DMS53 treated with DMSO at 0.1 percent for 48 hours (cell line): Measurements from ENCODE around the gene UBR2.
"Not testable (repeated sequence)": the region's sequence is repeated elsewhere in the genome, so short reads cannot be mapped to it uniquely, and the experiment has no call there.

Experiments used
- DNase-seq: peaks from one replicate; lab custom pipeline; 2025; ENCODE audit not compliant: unreplicated experiment; lab: John Stamatoyannopoulos, UW

UBR2 gene

DNA sequence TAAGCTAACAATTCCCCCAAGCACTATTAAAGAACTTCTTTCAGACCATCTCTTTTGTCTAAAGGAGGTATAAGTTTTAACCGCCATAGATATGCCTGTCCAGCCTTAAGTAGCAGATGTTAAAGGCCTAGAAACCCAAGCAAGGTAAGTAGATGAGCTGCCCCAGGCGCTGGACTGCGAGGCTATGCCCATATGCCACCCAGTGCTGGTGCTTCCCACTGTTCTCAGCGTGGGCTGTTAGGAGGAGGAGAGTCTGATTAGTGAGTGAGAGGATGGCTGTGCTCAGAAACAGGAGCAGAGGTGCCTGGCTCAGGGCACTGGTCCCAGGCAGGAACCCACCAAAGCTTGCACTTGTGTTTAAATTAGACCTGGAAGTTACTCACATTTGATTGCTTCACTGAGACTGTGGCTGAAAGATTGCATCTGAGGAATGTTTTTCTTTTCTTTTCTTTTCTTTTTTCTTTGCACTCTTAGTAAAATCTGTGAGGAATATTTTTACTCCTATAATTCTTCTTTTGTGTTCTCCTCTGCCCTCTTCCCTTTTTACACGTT lies 126.4 kb downstream of the UBR2 start:
- no peak for DNase-seq

DNA sequence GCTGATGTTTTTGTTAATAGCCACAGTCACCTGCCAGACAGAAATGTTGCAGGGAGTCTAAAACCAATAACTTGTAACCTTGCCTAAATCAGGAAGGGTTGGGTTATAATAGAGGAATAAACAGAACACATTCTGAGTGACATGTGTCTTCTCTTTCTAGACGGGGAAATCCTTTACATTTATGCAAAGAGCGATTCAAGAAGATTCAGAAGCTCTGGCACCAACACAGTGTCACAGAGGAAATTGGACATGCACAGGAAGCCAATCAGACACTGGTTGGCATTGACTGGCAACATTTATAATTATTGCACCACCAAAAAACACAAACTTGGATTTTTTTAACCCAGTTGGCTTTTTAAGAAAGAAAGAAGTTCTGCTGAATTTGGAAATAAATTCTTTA lies 127.0 kb downstream of the UBR2 start:
- DNase-seq: no peak

DNA sequence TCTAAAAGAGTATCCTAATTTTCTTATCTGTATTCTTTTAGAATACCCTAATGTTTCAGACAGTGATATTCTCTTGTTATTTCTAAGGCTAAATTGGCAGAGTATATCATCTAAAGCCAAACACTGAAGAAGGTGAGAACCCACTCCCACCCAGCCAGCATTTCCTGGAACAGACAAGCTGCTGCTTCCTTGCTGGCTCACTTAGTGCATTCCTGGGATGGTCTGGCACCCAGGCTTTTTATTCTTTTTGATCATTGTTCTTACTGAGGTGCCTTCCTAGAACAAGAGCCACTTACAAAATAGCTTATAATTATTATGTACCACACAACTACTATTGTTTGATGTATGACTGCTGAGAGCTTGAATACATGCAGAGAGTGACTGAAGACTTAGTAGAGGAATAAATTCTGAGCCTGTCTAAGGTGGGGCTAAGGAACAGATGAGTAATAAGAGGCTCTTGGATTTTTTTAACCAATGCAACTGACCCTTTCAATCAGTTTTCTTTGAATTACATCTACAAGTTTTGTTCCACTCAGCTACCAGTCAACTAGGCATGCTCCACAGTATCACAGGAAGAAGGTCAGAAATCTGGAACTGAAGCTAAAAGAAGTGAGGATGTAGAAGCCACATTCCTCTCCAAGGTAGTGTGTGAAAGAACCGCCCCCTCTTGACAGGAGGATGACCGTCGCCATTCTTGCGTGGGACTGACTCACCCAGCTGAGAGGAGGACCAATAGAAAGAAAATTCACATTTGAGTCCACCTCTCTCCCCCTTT lies 128.5 kb downstream of the UBR2 start:
- peak; percentile 48 for DNase-seq

DNA sequence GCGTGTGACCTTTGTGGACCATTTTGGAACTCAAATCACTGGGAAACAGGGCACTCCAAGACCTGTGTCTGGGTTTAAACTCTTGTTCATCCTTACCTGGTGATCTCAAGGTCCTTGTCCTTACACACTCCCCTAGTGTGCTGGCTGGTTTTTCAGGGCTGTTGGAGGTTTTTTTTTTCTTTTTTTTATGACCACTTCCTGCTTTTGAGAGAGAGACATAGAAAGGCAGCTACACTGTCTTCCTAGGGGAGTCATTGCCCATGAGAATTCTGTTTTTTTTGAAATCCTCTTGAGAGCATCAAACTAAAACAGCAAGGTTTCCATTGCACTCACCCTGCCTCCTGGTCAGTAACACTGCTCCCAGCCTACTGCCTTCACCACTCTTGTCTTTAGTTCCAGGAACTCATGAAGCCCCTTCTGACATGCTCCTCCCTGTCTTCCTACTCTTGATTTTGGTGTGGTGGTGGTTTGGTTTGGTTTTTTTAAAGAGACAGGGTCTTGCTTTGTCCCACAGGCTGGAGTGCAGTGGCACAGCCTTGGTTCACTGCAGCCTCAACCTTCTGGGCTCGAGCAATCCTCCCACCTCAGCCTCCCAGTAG lies 130.0 kb downstream of the UBR2 start:
- no peak for DNase-seq

DNA sequence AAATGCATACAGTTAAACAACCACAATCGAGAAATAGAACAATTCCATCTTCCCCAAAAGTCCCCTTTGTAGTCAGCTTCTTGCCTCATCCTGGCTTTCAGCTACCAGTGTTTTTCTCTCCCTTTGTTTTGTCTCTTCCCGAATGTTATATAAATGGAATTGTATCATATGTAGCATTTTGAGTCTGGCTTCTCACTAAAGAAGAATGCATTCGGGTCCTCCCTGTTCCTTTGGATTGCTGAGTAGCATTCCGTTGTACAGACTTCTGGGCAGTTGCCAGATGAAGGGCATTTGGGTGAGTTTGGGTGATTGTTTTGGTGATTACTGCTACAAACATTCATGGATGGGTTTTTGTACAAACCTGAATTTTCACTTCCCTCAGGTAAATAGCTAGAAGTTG lies 130.8 kb downstream of the UBR2 start:
- DNase-seq: no peak

DNA sequence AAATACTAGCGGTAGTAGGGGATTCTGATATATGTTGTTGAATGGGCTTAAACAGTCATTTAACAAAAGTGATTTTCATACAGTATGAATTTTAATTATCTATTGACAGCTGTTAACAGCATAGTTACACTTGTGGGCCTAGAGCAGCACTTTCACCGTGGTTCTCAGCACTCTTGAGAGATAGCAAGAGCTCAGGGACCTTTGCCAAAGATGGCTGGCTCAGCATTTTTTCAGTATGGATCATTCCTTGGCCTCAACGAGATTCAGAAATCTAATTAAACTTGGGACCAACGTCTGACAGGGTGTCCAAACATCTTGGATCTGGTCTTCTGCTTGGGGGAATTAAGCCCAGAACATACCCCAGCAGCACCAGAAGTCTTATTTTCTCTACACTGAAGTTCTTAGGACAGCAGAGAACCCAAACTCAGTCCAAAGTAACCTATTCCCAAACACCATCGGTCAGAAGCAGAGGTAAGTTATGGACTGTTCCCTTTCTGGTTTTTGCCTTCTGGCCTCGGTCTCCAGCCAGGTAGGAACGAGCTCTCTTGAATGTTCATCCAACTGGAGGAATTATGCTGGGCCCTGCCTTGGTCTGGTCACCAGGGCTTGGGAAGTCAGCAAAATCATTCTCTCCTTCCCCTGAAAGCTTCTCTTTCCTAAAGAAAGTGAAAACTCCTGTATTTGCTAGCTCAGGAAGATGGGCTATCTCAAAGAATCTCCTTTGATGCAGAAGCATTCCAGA lies 132.9 kb downstream of the UBR2 start:
- no peak for DNase-seq

DNA sequence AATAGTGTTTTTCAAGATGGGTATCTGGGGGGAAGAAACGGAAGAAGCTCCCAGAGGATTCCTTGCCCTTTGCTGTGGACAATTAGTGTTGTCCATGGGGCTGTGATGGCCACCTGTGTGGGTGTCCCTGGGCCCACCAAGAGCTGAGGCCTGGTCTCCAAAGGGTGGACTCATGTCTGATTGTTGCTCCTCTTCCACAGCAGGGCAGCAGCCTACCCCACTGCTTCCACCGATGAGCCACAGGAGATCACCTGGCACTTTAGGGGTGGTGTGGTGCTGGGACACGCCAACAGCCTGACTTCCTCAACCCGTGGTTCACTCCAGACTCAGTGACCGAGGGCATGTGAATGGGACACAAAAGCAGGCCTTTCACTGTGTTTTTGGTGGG lies 133.4 kb downstream of the UBR2 start:
- no peak for DNase-seq

DNA sequence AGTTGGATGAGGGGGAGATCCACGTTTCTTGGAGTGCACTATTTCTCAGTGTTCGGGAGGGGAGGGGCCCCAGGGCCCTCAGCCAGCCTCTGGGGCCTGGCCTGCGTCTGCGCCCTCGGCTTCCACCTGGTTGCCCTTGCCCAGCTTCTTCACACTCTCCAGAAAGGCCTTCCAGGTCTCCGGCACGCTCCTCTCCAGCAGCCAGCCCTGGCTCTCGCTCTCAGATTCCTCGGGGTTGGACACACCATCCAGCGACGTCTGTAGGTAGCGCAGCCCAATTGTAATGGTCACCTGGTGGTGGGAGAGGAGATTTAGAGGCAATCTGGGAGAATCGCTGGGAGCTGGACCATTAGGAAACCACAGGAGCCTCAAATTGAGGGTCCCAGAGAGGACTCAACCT lies 134.4 kb downstream of the UBR2 start:
- DNase-seq: no peak

DNA sequence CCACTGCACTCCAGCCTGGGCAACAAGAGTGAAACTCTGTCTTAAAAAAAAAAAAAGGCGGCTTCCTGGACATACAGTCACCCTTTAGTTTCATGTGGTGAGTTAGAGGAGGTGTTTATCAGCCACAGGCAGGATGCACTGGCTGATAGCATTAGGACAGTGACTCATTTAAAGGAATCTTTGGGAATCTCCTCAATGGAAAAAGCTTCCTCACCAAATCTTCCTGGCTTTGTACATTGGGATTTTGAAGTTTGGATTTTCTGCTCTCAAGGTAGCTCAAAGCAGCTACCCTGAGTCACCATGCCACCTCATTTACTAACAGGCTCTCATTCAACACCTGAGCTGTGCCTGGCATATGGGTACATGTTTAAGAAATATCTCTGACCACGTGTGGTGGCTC lies 138.4 kb downstream of the UBR2 start:
- DNase-seq: no peak

DNA sequence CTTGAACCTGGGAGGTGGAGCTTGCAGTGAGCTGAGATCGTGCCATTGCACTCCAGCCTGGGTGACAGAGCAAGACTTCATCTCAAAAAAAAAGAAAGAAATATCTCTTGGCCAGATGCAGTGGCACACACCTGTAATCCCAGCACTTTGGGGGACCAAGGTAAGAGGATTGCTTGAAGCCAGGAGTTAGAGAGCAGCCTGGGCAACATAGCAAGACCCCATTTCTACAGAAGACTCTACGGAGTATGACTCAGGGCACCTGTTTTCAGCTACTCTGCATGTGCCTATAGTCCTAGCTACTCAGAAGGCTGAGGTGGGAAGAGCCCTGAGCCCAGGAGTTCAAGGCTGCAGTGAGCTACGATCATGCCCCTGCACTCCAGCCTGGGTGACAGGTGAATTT lies 139.0 kb downstream of the UBR2 start:
- not testable (repeated sequence) for DNase-seq

DNA sequence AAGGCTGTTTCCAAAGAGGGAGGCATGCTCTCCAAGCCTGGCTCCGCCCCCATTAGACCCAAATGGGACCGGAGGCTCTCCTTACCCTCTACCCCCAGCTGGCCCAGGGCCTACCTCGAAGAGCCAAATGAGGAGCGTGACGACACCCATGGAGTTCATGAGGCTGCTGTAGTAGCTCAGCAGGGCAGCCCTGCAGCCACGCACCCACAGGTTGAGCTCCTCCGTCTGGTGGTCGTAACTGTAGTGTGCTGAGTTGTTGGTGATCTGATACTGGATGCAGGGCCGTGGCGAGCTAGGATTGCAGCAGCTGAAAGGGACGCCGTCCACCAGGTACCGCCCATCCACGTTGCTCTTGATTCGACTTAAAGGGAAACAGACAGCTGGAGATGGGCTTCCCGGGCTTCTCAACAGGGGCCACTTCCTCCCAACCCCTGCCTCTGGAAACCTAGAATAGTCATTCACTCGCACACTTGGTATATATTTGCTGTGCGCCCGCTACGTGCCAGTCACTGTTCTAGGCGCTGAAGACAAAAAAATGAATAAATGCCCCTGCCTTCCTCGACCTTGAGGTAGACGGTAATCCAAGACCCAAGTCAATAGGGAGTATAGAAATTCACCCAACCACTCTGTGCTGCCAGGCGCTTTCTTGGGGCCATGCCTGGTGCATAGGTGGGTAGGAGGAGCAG lies 140.6 kb downstream of the UBR2 start:
- DNase-seq: no peak

DNA sequence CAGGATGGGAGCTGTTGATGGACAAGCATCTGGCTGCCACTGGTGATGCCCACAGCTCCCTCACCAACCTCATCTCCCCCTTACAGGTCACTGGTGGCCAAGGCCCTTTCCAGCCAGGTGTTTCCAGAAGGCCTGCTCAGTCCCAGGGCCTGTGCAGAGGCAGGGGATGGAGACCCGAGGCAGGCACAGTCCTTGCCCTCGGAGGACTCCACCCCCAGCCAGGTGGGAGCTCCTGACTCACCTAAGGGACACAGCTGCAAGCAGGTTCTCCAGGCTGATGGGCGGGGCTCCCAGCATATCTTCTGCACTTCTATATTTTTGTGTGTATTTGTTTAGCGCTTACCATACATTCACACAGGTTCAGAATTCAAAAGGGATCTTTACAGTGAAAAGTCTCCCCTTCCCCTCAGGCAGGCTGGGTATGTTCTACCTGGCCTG lies 141.1 kb downstream of the UBR2 start:
- DNase-seq: peak; percentile 41

DNA sequence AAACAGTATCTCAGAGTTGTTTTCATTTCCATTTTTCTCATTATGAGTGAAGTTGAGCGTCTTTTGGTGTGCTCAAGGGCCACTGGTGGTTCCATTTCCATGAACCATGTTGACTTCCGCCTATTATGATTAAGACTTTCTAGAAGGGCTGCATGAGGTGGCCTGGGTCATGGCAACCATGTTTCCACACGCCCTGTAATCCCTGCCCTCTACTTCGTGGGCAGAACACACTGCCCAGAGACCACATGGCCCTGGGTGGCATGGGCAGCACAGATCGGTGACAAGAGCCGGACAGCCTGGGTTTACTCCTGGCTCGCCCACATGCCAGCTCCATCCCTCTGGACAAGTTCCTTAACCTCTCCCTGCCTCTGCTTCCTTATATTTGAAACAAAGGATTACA lies 143.8 kb downstream of the UBR2 start:
- DNase-seq: no peak

DNA sequence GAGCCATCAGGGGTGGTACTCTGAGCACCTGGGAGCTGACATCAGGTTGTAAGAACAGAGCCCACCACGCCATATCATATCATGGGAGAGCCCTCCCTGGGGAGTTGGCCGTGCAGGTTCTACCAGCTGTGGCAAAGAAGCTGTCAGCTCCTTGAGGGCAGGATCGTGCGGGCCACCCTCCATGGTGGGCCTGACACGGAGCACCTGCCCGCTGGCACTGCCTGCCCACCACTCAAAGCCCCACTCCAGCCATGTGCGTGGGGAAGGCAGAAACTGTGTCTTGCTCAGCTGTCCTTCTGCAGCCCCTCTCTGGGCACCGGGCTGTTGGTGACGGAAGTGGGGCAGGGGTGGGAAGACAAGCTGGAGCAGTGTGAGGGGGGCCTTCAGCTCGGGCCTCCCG lies 144.3 kb downstream of the UBR2 start:
- no peak for DNase-seq

DNA sequence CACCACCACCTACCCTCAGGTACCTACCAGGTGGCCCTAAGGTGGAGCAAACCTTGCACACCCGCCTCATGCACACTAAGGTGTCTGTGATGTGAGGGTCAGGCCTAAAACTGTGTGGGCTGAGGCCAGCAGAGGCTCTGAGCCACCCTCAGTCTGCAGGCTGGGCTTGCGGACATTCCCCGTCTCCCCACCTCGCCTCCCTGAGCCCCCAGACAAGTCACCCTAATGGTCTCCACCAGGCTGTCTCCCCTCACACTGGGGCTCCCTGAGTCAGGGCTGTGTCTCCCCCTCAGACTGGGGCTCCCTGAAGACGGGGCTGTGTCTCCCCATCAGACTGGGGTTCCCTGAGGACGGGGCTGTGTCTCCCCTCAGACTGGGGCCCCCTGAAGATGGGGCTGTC lies 146.0 kb downstream of the UBR2 start:
- no peak for DNase-seq

DNA sequence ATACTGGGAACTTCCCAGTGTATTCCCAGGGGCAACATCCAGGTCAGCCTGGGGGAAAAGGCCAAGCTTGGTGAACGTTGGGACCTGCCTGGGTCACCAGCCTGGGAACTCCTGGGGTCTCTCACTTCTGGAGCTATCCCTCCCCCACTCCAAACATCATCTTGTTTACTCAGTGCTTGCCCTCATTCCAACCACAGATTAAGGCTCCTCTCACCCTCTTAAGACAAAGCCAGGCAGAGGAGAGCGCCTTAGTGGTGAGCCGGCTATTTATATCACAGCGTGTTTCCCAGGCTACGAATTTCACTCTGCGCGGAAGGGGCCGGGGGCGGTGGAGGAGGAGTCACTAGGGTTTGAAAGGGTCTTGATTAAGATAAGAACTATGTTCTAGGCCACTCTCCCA lies 146.5 kb downstream of the UBR2 start:
- no peak for DNase-seq

DNA sequence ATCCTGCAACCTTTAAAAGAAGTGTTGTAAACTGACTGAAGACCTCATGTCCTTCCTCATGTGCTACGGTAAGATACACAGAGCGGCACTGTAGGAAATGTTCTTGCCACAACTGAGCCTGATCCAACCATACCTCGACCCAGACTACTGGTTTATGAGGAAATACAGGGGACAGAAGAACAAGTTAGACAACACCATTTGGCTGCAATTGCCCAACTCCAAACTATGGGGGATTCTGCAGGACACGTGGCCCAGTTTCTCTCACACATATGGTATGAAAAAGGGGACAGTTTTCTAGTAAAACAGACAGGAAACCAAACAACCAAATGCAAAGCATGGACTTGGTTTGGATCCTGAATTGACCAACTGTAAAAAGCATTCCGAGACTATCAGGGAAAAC lies 148.1 kb downstream of the UBR2 start:
- no peak for DNase-seq

DNA sequence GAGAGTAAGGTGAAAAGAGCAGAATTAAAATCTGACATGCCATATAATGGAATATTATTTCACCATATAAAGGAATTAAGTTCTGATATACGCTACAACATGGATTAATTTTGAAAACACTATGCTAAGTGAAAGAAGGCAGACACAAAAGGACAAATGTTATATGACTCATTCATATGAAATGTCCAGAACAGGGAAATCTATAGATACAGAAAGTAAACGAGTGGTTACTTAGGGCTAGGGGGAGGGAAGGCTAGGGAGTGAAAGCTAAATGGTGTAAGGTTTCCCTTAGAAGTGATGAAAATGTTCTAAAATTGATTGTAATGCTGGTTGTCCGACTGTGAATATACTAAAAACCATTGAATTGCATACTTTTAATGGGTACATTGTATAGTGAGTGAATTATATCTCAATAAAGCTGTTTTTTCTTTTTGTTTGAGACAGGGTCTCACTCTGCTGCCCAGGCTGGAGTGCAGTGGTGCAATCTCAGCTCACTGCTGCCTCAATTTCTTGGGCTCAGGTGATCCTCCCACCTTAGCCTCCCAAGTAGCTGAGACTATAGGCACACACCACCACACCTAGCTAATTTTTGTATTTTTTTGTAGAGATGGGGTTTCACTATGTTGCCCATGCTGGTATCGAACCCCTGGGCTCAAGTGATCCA lies 150.4 kb downstream of the UBR2 start:
- no peak for DNase-seq

DNA sequence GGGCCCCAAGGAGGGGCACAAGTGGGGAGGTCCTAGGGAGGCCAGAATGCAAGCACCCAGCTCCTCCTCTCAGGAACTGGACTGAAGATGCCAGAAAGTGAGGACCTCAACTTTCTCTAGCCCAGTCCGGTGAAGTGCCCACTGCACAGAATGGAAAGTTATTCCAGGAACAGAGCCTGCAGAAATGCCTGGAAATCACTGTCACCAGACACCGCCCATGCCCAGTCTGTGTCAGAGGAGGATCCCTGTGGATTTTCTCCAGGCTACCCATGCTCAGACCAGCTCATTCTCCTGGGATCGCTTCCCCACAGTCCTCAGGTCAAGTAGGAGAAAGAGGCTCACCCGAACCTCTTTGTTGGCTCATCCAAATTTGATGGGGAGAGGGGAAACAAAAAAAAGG lies 152.0 kb downstream of the UBR2 start:
- no peak for DNase-seq

DNA sequence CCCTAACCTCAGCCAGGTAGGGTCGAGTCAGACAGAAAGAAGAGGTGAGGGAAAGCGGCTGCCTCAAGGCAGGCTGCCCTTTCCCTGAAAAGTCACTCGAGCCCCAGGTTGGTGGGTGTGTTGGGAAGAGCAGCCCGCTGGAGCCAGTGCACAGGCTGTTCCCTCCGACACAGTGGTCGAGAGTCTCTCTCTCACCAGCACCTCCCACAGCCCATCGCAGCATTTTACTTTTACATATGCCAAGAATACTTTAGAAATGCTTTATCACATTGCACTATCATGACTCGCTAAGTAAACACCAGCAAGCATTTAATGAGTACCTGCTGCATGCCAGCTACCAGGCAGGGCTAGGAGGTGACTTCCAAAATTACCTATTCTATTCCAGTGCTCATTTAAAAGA lies 156.9 kb downstream of the UBR2 start:
- DNase-seq: peak; percentile 16

DNA sequence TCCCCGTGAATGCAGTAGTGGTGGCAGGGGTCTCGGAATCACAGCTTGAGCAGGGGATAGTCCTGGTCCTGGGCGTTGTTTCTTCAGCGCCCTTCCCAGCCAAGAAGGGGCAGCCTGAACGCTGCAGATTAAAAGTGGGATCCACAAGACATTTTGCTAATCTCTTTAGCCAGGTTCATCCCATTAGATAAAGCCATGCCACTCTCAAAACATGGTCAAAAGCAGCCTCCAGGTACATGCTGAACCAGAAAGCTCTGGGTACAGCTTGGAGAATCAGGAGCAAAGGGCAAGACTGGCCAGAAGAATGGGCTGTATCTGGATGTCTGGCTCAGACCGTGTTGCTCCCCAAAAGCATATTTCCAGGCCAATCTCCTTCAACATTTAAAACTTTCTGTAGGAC lies 158.7 kb downstream of the UBR2 start, which contains the start of gene PRPH2:
TSS of gene PRPH2 (minus strand) at position 101 of the 400 bp plus-strand sequence. CDS start 263 bp downstream, outside the sequence.
- DNase-seq: no peak
